ENCODE measurements around the gene XPC.

The XPC gene

GRCh38 chr3:14206548-14207177 lies 28.3 kb upstream of the XPC start:
- DNase-seq (ENCODE audit: low read depth): no peak

- no peak for DNase-seq (ENCODE audit: low read depth)
These were observed 26.3 kb upstream of the XPC start for GRCh38 chr3:14204515-14205284.

GRCh38 chr3:14203521-14204079 lies 25.2 kb upstream of the XPC start:
- DNase-seq (ENCODE audit: low read depth): no peak

DNA sequence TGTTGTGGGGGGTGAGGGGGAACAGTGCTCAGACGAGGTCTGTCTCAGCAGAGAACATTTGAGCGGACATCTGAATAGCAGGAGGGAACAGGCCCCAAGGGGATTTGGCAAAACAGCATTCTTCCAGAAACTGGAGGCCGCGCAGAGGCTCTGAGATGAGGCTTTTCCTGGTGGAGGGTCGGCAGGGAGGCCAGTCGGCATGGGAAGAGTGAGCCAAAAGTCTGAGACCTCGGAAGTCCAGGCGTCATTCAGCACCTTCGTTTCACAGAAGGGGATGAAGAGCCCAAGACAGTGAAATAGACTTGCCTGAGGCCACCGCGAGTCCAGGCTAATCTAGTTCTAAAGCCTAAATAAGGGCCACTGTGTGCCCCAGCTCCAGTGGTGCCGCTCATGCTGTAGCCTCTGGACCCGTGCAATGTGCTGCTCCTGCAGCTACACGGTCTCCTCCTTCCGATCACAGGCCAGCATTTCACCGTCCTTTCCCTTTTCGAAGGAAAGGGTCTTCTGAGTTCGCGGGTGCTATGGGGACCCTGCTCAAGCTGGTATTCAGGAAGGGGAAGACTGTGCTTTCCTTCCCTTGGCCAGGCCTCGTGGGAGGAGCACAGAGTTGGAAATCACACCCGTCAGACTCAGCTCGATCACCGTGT lies 24.6 kb upstream of the XPC start:
- DNase-seq (ENCODE audit: low read depth): no peak

DNA sequence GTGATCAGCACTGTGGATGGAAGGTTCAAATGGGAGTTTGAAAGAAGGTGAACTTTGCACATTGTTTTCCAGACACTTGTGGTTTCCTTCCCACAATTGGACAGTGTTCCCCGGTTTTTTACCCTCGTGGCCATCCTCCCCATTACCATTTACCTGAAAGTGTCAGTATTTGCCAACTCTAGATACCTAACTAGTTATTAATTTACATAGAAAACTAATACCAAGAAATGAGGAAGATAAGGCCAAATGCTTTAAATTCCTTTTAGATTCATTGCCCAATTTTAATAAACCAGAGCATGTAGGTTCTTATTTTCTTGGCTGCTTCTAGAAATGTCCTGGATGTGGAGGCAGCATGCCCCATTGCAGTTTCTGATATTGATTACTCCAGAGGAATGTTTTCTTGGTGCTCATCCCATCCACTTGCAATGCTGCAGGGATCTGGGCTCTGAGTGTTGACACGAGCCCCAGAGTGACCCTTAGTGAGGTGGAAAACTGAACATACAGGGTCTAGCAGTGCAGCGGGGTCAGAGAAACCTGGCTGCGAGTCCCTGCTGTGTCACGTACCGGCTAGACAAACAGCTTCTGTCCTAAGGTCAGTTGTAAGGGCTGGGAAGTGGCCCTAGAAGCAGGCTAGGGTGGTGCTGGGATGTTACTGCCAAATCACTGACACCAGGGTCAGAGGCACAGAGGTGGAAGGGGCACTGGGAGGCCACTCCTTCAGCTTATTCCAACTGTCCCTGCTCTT lies 23.7 kb upstream of the XPC start:
- DNase-seq (ENCODE audit: low read depth): no peak

DNA sequence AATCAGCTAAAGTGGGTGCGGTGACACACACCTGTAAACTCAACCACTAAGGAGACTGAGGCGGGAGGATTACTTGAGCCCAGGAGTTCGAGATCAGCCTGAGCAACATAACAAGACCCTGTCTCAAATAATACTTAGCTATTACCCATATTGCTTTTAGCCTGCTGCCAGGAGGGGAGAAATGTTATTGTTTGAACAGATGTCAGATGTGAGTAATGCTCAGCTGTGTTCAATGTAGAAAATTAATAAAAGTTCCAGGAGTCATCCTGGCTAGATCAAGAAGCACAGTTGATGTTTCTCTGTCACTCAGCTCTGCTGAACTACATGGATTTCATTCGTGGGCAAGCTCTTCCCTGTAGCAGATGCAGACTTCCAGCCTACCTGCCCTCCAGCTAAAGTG lies 22.4 kb upstream of the XPC start:
- DNase-seq (ENCODE audit: low read depth): no peak

- no peak for DNase-seq (ENCODE audit: low read depth)
These were observed 21.9 kb upstream of the XPC start for GRCh38 chr3:14200276-14200675.

DNA sequence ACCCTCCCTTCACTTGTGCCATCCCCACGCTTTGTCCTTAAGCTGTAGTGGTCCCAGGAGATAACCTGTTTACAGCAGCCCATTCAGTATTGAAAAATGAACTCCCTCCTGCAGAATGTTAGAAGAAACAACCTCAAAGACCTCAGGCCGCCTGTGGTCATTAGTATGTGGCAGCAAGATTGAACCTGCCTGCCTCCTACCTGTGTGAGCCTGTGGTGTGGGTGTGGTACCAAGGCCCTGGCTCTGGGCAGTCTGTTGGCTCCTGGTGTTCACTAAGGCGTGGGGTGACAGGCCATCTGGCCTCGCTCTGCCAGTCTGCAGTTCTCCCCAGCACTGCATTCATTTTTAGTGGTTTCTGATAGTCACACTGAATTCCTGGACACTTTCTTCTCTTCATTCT lies 21.2 kb upstream of the XPC start:
- DNase-seq (ENCODE audit: low read depth): no peak

DNA sequence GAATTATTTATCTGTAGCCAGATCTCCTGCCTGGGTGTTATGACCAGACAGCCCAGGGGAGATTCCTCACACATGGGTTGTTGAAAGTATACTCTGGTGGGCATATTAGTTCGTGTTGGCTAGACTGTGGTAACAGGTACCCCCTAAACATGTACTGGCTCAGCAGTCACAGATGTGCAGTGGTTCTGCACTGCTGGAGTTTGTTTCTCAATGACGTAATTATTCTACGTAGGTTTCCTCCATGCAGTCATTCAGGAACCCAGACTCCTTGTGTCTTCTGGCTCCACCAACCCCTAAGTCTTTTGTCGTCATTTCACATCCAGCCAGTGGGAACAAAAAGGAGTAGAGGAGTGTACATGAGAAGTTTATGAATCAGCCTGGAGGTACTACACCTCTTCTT lies 16.5 kb upstream of the XPC start:
- no peak for DNase-seq (ENCODE audit: low read depth)

- DNase-seq (ENCODE audit: low read depth): no peak
These were observed 9.8 kb upstream of the XPC start for GRCh38 chr3:14188041-14188754.

GRCh38 chr3:14186854-14187458 lies 8.6 kb upstream of the XPC start:
- DNase-seq (ENCODE audit: low read depth): no peak

- DNase-seq (ENCODE audit: low read depth): no peak
These were observed 4.7 kb upstream of the XPC start for GRCh38 chr3:14183015-14183577.

DNA sequence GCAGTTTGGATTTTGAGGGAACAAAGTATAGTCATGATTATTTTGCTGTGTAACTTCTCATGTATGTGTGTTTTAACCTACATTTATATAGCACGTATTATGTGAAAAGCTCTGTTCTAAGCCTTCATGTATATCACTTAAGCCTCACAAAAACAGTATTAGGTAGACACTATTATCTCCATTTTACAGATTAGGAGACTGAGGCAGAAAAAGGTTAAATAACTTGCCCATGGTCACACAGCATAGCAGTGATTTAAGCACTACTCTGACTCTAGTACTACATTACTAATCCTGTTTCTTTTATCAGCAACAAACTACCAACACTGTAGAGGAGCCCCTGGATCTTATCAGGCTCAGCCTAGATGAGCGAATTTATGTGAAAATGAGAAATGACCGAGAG lies 2.9 kb upstream of the XPC start:
- no peak for DNase-seq (ENCODE audit: low read depth)

DNA sequence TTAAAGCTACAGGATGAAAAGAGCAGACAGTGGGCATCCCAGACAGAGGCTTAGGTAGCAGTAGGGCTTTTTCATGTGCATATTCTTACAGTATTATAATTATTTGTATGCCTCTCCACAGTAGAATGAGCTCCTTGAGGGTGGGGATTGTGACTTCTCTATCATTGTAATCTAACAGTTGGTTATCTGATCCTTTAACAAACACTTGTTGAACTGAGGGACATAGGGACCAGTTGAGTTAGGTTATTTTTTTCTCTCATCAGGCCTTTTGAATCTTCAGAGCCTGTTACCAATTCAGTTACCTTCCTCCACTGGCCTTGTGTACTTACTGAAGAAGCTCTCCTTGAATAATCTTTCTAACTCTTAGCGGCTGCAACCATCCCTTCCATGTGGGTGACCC lies 1.4 kb upstream of the XPC start:
- no peak for DNase-seq (ENCODE audit: low read depth)

- no peak for DNase-seq (ENCODE audit: low read depth)
These were observed 689 bp upstream of the XPC start for GRCh38 chr3:14179114-14179465.

DNA sequence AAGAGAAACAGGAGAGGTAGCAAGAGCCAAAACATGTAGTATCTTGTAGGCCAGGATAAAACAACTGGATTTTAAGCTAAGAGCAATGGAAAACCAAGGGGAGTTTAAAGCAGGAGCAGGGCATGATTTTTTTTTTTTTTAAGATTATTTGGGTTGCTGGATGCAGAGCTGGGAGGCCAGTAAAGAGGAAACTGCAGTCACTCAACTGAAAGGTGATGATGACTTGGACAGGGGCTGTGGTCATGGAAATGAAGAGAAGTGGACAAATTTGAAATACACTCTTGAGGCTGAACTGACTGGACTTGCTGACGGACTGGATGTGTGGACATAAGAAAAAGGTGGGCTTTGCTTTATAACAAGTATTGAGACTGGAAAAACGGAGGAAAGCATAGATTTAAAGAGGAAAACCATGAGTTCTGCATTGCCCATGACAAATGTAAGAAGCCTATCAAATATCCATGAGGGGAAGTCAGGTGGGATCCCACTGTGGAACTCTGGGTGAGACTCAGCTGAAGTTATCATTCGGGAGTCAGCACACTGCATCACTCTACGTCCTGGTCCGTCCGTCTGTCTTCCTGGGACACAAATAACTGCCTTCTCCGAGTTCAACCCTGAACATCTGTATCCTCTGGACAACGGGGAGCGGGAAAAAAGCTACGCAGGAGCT lies 688 bp downstream of the XPC start:
- DNase-seq (ENCODE audit: low read depth): no peak

DNA sequence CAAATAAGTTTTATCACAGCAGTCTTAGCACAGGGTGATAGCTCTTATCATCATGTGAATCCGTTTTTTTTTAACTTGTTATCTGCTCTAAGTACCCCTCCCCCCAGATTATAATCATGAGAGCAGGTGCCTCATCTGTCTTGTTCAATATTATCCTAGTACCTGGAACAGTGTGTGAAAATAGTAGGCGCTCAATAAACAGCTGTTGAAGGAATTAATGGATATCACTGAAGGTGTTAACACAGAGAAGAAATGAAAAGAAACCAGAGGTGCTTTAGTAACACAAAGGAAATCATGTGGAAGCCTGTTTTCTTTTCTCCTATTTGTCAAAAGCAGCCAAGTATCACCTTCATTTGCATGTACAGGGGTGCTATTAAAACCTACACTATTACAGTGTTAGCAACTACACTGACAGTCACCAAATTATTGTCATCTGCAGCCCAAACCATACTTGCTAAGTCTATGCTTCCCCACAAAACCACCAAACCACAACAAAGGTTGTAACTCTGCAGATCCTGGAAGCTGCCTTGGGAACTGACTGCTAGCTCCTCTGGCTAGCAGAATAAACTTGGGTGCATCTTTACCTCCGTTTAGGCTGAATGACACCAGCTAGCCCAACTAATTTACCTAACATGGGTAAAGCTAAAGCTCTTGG lies 2.9 kb downstream of the XPC start:
- no peak for DNase-seq (ENCODE audit: low read depth)

DNA sequence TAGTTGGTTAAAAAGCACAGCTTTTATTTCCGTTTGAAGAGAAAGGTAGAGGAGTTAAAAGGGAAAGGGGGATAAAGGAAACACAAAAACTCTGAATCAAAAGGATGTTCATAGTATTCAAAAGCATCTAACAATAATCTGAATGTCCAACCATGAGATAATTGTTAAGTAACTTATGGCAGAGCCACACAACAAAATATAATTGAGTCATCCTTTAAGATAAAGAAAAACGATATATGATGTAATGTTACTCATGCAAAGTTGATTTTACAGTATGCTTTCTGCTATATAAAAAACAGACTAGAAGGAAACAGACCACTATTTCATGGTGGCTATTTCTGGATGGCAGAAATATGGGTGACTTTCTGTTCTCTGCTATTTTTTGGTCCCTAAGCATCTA lies 3.9 kb downstream of the XPC start:
- DNase-seq (ENCODE audit: low read depth): no peak

DNA sequence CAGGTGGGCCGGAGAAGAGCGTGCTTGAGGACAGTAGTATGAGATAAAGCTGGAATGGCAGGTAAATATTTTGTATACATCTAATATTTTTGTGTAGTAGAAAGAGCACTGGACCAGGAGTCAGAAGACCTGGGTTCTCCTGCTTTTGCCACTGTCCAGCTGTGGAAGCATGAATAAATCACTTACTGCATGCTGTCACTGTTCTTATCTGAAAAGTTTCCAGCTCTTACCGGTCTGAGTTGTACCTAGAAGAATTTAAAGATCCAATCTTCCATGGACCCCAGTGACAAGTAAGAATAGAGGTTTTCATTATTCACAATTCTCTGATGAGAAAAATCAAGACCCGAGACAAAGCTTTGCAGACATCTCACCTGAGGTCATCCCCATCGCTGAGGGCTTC lies 5.9 kb downstream of the XPC start:
- DNase-seq (ENCODE audit: low read depth): no peak

DNA sequence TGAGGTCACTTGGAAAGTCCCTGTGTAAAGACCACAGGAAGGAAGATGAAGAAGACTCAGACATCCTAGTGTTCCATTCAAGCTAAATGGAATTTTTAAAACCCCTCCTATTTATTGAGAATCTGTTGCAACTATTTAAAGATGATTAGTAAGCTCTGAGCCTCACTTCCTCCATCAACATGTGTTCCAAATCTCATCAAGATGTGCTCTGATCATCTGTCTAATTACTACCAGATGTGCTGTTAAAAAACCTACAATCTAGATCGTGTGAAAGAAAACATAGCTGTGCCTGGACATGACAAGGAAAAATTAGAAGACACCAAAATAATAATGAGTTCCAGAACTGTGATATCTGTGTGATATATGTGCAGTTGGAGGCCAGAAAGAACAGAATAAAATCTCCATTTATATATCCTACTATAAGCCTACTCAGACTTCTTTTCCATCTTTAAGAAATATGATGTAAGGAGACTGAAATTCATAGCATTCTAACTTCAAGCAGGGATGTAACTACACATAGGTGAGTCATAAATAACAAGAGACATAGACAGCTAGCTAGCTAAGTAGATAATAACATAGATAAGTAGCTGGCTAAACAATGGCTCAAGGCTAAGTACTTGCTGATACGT lies 7.8 kb downstream of the XPC start:
- DNase-seq (ENCODE audit: low read depth): no peak

Data from stimulated activated CD8-positive, alpha-beta memory T cell treated with anti-CD3 and anti-CD28 coated beads, Interleukin-12 subunit alpha, Interleukin-12 subunit beta, amount 100 ng/mL, for 4 hours (primary cell).